IPS-20b (cell line): Measurements from ENCODE around the gene PRSS21.

Source experiments
- H3K27ac ChIP-seq: one replicate; pipeline ENCODE4 v1.5.1; 2013; ENCODE audit warnings: low read length
- H3K27me3 ChIP-seq: 2 replicates; pipeline ENCODE4 v1.6.1; 2013; ENCODE audit warnings: mild to moderate bottlenecking, low read length, inconsistent platforms; ENCODE audit not compliant: insufficient read depth
- H3K36me3 ChIP-seq: 2 replicates; pipeline ENCODE4 v1.6.1; 2013; ENCODE audit warnings: low read depth, mild to moderate bottlenecking, inconsistent platforms, low read length, moderate library complexity; ENCODE audit not compliant: insufficient read depth
- H3K4me1 ChIP-seq: 2 replicates; pipeline ENCODE4 v1.6.1; 2013; ENCODE audit warnings: mild to moderate bottlenecking, control low read depth, inconsistent platforms, low read length, moderate library complexity; ENCODE audit not compliant: insufficient read depth
- H3K4me3 ChIP-seq: 2 replicates; pipeline ENCODE4 v1.5.1; 2013; ENCODE audit warnings: mild to moderate bottlenecking, low read length, inconsistent platforms
- H3K9ac ChIP-seq: 2 replicates; pipeline ENCODE4 v1.6.1; 2013; ENCODE audit warnings: low read depth, mild to moderate bottlenecking, inconsistent platforms, low read length, moderate library complexity
- H3K9me3 ChIP-seq: 2 replicates; pipeline ENCODE4 v1.6.1; 2013; ENCODE audit warnings: mild to moderate bottlenecking, low read depth, low read length, inconsistent platforms; ENCODE audit not compliant: insufficient read depth

PRSS21 gene

DNA sequence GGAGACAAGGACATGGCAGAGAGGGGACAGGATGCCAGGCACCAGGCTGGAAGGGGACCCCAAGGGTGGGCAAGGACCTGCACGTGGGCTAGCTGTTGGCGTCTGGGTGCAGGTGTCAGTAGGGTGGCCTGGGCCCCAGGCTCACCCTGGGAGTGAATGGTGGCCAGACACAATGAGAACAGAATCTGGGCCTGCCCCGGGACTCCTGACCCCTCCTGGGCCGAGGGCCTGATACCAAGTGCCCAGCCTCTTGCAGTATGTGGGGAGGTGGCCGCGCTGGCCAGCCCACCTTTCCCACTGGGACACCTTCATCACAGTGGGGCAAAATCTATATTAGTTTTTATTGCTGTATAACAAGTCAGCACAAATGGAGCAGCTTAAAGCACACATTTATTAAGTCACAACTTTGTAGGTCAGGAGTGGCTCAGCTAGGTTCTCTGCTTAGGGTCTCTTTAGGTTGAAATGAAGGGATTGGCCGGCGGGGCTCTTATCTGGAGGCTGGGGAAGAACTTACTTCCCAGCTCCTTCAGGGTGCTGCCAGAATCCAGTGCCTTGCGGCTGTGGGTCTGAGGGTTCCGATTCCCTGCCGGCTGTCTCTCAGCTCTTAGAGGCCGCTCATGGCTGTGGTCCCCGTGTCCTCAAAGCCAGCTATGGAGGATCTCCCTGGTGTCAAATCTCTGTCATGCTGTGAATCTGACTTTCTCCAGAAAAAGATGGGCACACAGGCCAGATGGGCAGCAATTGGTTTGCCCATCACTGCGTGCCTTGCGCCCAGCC lies 33.3 kb upstream of the PRSS21 start:
- Histone ChIP-seq H3K4me3 (no peak overlapping the region), H3K9ac (no peak overlapping the region), H3K27me3 (peaks cover 29% of the 10 kb centered on the region), H3K4me1 (no peaks in the 10 kb centered on the region), H3K36me3 (no peaks in the 10 kb centered on the region), H3K9me3 (no peaks in the 10 kb centered on the region), H3K27ac (no peak overlapping the region)

- Histone ChIP-seq H3K9me3 (no peaks in the 10 kb centered on the region), H3K27ac (no peak overlapping the region), H3K4me3 (no peak overlapping the region; the same call in 1 of the 2 replicates), H3K27me3 (peaks cover 29% of the 10 kb centered on the region), H3K36me3 (no peaks in the 10 kb centered on the region), H3K9ac (no peak overlapping the region), H3K4me1 (no peaks in the 10 kb centered on the region)
Observed at GRCh38 chr16:2784358-2785100, 32.5 kb upstream of the PRSS21 start.

- H3K4me3 ChIP-seq: no peak overlapping the region; the same call in 1 of the 2 replicates
- H3K27me3 ChIP-seq: peaks cover 29% of the 10 kb centered on the region
- no peak overlapping the region for H3K9ac ChIP-seq
- no peak overlapping the region for H3K27ac ChIP-seq
- no peaks in the 10 kb centered on the region for H3K36me3 ChIP-seq
- H3K4me1 ChIP-seq: no peaks in the 10 kb centered on the region
- no peaks in the 10 kb centered on the region for H3K9me3 ChIP-seq
Observed at GRCh38 chr16:2785101-2785991, 31.7 kb upstream of the PRSS21 start.

DNA sequence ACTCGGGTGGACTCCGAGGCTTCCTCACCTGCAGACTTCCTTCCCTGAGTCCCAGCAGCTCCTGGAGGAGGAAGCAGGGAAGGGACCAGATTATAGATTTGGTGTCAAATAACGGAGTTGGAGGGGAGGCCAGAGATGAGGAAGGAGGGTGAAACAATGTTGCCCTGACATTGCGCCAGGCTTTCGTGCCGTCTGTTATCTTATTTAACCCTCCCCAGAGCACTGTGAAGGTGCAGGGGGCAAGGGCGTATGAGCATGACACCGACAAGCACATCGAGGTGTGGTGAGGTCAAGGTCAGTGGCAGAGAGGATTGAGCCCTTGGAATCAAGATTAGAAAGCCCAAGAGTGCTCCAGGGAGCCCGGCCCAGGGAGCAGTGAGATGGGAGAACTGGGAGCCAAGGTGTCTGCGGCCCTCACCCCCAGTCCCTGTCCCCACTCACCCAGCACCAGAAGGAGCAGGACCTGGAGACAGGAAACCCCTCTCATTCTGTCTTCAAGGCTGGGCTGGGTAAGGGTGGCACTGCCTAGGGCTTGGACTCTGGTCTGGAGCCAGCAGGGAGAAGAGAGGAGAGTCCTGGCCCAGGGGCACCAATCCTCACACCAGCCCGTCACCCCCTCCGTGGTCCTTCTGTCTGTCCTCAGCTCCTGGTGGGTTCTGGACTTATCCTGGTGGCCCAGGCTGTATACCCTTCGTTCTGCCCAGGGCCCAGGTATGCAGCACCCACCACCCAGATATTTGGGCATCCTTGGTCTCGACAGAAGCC lies 30.8 kb upstream of the PRSS21 start:
- H3K9ac ChIP-seq: no peak overlapping the region
- H3K27ac ChIP-seq: no peak overlapping the region
- H3K4me3 ChIP-seq: no peak overlapping the region

DNA sequence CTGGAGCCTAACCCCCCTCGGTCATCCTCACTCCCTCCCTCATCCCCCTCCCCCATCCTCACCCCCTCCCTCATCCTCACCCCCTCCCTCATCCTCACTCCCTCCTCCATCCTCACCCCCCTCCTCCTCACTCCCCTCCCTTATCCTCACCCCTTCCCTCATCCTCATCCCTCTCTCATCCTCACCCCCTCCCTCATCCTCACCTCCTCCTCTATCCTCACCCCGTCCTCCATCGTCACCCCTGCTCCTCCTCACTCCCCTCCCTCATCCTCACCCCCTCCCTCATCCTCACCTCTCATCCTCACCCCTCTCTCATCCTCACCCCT lies 30.2 kb upstream of the PRSS21 start:
- Histone ChIP-seq H3K36me3 (no peaks in the 10 kb centered on the region), H3K9ac (no peak overlapping the region), H3K27ac (no peak overlapping the region), H3K4me3 (no peak overlapping the region), H3K4me1 (no peaks in the 10 kb centered on the region), H3K27me3 (peaks cover 29% of the 10 kb centered on the region), H3K9me3 (no peaks in the 10 kb centered on the region)

More for the DNA sequence above, 30.8 kb upstream of the PRSS21 start:
- Histone ChIP-seq H3K4me1 (no peaks in the 10 kb centered on the region), H3K36me3 (no peaks in the 10 kb centered on the region), H3K9me3 (no peaks in the 10 kb centered on the region), H3K27me3 (peaks cover 29% of the 10 kb centered on the region)

DNA sequence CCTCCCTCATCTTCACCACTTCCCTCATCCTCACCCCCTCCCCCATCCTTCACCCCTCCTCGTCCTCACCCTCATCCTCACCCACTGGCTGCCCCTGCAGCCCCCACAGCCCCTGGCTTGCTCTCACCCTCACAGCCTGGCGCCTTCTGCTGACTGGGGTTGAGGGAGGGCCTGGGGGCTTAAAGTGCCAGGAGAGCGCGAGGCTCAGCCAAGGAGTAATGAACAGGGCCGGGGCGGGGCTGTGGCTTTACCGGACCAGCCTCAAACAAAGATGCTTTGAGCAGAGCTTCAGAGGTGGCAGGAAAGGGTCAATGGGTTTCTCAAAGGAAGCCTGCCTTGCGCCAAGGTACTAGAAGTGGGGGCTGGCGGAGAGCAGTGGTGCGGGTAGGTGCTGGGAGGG lies 29.6 kb upstream of the PRSS21 start, which contains the start of gene PRSS33:
Gene PRSS33, minus strand, starts transcription at position 155 of the 400 bp plus-strand sequence. CDS start 1,013 bp downstream, outside the sequence.
- H3K9me3 ChIP-seq: no peaks in the 10 kb centered on the region
- H3K4me1 ChIP-seq: no peaks in the 10 kb centered on the region
- no peak within 1 kb of the TSS for H3K4me3 ChIP-seq
- no peak within 1 kb of the TSS for H3K27ac ChIP-seq
- peaks cover 29% of the 10 kb centered on the region for H3K27me3 ChIP-seq
- no peak within 1 kb of the TSS for H3K9ac ChIP-seq
- H3K36me3 ChIP-seq: no peaks in the 10 kb centered on the region

DNA sequence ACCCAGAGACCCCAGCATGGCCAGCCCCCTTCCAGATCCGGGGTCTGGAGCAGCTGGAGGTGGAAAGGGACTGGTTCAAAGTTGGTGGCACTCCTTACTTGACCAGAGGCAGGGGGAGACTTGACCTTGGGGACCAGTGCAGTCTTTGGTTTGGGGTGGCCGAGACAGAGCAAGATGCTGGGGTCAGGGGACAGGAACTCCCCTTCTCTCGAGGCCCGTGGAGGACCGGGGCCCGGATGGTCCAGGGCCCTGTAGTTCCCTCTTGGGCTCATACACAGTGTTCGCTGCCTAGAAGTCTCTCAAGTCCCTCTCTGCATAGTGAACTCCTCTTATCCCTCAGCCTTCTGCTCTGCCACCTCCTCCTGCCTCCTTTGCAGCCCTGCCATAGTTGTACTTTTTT lies 29.1 kb upstream of the PRSS21 start:
- no peak overlapping the region for H3K4me3 ChIP-seq
- H3K9ac ChIP-seq: no peak overlapping the region
- no peaks in the 10 kb centered on the region for H3K36me3 ChIP-seq
- H3K9me3 ChIP-seq: no peaks in the 10 kb centered on the region
- no peak overlapping the region for H3K27ac ChIP-seq
- H3K4me1 ChIP-seq: no peaks in the 10 kb centered on the region
- H3K27me3 ChIP-seq: peaks cover 29% of the 10 kb centered on the region

DNA sequence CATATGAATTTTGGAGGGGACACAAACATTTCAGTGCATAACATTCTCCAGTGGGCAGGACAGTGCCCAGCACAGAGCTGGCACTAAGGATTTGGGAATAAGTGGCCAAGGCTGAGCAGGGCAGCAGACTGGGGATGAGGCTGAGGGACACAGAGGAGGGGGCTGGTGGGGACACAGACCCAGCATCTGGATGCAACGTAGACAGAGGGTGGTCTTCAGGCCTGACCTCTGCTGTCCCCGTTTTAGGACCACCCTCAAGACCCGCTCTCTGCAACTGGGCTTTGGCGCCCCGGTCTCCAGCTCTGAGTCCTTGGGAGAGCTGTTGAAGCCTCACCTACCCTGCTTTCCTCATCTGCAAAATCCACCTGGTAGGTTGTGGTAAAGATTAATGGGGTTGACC lies 26.4 kb upstream of the PRSS21 start:
- Histone ChIP-seq H3K27ac (no peak overlapping the region), H3K4me1 (no peaks in the 10 kb centered on the region), H3K9ac (no peak overlapping the region), H3K27me3 (peaks cover 11% of the 10 kb centered on the region), H3K4me3 (no peak overlapping the region), H3K9me3 (no peaks in the 10 kb centered on the region), H3K36me3 (no peaks in the 10 kb centered on the region)

DNA sequence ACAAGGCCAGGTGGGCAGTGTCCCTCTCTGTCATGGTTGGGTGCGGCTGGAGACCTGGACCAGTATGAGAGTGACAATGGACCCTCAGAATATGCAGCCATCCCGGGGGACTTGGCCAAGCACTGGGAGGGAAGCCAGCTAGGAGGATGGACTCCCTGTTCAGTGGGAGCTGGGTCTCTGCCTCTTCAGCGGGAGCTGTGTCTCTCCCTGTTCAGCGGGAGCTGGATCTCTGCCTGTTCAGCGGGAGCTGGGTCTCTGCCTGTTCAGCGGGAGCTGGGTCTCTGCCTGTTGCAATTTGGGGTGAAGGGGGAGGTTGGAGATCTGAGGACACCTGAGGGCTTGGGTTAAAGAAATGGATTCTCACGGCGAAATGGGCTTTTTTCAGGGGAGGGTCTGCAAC lies 25.9 kb upstream of the PRSS21 start:
- Histone ChIP-seq H3K4me3 (no peak overlapping the region), H3K9ac (no peak overlapping the region), H3K9me3 (no peaks in the 10 kb centered on the region), H3K4me1 (no peaks in the 10 kb centered on the region), H3K27me3 (peaks cover 9% of the 10 kb centered on the region), H3K36me3 (no peaks in the 10 kb centered on the region), H3K27ac (no peak overlapping the region)

DNA sequence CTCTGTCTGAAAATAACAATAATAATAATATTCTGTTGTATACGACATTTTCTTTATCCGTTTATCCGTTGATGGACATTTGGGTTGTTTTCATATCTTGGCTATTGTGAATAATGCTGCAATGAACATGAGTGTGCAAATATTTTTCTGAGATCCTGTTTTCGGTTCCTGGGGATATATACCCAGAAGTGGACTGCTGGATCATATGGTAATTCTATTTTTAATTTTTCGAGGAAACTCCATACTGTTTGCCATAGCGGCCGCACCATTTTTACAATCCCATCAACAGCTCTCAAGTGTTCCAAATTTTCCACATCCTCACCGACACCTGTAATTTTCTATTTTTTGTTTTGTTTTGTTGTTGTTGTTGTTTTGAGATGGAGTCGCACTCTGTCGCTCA lies 24.1 kb upstream of the PRSS21 start:
- H3K9me3 ChIP-seq: no peaks in the 10 kb centered on the region
- peaks cover 4% of the 10 kb centered on the region for H3K27me3 ChIP-seq
- no peak overlapping the region for H3K4me3 ChIP-seq
- H3K36me3 ChIP-seq: no peaks in the 10 kb centered on the region
- H3K9ac ChIP-seq: no peak overlapping the region
- no peak overlapping the region for H3K27ac ChIP-seq
- H3K4me1 ChIP-seq: no peaks in the 10 kb centered on the region
